NB4 (cell line): Measurements from ENCODE around the gene BMP7.

ENCODE experiments used
- DNase-seq: peaks from one replicate; pipeline ENCODE4 v3.0.0; 2010; ENCODE audit warnings: low read depth
- H3K4me3 ChIP-seq: one replicate; pipeline ENCODE4 v1.5.1; 2011; ENCODE audit warnings: mild to moderate bottlenecking, low read depth, low read length, moderate library complexity
- MYC ChIP-seq: IDR thresholded peaks from 2 replicates; pipeline ENCODE4 v1.6.1; 2011; ENCODE audit warnings: low read depth, low read length
- POLR2A ChIP-seq: IDR thresholded peaks from 2 replicates; pipeline ENCODE4 v1.6.1; 2011; ENCODE audit warnings: mild to moderate bottlenecking; ENCODE audit not compliant: insufficient read length; ENCODE audit errors: extremely low read depth
- TF ChIP-seq, protein P1 (sequence below): IDR thresholded peaks from 2 replicates; pipeline ENCODE4 v1.6.1; 2011; ENCODE audit warnings: low read depth, low read length
- TF ChIP-seq, protein P2 (sequence below): IDR thresholded peaks from one replicate; pipeline ENCODE4 v1.5.1; 2012; ENCODE audit warnings: low read depth, low read length

BMP7 gene

DNA sequence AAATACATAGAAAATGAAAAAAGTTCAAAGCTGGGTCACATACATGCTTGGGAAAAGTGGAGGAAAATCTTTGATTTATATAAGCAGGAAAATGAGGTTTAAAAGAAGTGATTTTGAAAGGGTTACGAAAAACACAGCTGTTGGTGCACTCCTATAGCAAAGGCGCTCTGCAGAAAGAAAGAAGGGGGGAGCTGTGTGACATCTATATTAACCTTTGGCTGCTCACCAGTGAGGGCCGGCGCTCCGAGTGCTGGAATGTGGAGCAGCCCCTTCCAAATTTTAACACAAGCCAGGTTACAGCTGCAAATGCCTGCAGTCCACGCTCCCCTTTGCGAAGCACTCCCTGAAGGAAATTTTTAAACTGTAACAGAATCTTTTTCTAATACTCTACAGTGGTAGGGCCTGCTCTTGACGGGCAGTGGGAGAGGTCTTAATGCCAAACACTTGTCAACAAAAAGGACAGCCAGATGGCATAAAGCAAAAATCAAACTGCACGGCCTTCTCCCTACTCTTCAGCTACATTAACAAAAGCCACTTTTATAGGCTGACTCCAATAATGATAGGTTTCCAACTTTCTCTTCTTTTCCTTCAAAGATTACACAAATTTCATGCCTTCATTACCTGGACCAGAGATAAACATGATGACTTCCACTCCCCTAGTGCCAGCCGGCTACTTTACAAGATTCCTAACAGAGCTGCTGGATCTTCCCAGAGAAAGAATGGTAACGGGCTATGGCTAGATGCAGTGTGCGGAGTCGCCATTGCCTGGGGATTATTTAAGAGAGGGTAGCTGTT, 4.8 kb downstream of the BMP7 start:
- TF ChIP-seq, protein P1, sequence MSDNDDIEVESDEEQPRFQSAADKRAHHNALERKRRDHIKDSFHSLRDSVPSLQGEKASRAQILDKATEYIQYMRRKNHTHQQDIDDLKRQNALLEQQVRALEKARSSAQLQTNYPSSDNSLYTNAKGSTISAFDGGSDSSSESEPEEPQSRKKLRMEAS, result no peak
- TF ChIP-seq, protein P2, sequence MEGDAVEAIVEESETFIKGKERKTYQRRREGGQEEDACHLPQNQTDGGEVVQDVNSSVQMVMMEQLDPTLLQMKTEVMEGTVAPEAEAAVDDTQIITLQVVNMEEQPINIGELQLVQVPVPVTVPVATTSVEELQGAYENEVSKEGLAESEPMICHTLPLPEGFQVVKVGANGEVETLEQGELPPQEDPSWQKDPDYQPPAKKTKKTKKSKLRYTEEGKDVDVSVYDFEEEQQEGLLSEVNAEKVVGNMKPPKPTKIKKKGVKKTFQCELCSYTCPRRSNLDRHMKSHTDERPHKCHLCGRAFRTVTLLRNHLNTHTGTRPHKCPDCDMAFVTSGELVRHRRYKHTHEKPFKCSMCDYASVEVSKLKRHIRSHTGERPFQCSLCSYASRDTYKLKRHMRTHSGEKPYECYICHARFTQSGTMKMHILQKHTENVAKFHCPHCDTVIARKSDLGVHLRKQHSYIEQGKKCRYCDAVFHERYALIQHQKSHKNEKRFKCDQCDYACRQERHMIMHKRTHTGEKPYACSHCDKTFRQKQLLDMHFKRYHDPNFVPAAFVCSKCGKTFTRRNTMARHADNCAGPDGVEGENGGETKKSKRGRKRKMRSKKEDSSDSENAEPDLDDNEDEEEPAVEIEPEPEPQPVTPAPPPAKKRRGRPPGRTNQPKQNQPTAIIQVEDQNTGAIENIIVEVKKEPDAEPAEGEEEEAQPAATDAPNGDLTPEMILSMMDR, result no peak
- TF ChIP-seq MYC, result no peak
- DNase-seq, result no peak
- H3K4me3 ChIP-seq, result no peak overlapping the region

DNA sequence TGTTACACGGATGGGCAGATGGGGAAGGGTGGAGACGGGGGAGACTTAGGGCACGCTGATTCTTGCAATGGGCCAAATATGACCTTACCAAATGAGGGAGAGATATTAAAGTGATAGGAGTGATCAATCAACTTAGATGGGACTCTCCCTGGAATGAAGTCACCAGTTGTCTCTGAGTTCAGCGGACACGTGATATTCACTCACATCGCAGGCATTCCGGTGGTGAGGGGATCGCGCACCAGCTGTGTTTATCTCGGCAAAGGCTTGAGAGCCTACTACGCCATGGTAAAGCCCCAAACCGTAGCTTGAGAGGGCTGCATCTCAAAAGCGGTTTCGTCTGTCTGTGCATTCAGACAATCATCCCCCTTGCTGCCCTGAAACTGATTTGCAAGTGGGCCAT, 5.5 kb downstream of the BMP7 start:
- no peak for DNase-seq
- TF ChIP-seq, protein P1, result no peak
- TF ChIP-seq MYC (no peak), POLR2A (no peak)
- TF ChIP-seq, protein P2, result no peak
- no peak overlapping the region for H3K4me3 ChIP-seq

DNA sequence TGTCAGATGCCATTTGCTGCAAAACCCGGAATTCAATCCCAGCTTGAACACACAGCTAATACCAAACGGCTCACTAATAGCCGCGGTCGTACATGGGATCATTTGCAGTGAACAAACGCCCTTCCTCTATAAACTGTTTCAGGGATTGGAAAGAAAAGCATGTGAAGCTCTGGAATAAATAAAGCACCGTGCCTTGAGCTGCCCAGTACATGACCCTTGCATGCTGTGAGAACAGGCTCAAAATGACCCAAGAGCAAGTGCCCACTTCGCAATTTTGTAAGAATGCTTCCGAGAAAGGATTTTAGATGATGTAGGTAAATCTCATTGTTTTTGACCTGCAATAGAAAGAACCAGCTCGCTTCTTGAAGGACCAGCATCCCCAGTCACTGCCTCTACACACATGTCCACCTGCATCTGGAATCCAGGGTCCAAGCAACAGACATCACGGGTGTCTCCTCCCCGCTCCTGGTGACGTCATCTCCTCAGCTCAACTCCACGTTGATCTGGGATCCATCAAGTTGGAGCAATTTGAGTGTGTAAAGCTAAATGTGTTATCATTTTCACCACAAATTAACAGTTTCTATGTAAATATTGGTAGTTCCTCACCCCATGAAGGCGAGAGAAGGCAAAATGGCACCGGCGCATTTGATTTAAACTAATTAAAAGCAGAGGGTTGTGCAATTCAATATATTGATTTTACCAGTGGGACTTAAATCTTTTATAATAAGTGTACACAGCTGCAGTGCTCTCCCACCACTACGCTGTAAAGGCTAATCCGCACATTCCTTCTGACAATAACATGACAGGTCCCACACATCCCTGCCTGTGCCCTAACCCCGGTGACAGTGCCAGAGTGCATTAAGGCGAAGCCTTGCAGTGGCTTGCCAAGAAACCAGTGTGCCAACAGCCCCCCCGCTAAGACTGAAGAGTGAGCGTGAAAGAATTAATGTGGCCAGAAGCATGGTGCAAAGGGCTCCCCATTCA, 6.2 kb downstream of the BMP7 start:
- TF ChIP-seq MYC, result no peak
- TF ChIP-seq, protein P1, result no peak
- TF ChIP-seq, protein P2, result no peak
- no peak for TF ChIP-seq POLR2A
- no peak for DNase-seq

DNA sequence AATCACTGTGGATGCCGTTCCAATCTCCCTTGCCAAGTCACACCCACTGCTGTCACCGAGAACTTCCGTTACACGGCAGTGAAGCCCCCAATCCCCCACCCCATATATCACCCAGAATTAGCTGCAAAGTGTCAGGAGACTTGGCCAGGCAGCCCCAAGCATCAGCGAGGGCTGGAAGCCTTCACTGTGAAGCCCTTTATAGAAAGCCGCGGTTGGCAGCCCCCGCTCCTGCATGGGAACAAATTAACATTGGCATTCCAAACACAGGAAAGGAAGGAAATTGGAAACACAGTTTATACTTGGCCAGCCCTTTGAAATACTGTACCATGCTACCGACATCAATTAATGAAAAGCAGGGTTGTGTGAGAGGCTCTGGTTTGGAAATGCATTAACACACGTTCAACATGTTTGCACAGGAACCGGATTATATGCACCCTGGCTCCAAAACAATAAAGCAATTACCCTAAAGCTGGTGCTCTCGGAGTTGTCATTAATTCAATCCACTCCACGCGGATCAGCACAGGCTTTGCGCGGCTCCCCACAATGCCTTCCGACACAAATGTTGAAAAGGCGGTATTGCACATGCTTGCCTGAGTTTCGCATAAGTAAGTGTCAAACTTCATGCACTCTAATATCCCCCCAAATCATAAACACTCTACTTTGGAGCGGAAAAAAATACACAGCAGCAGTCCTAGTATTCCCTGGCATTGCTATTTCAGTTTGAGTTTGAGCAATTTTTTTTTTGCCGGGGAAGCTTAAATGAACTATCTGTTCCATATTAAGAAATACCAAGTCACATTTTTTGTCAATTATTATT, 7.1 kb downstream of the BMP7 start:
- TF ChIP-seq POLR2A, result no peak
- no peak for TF ChIP-seq MYC
- TF ChIP-seq, protein P2, result no peak
- TF ChIP-seq, protein P1, result no peak
- no peak overlapping the region for H3K4me3 ChIP-seq
- no peak for DNase-seq

More for the DNA sequence above, 6.2 kb downstream of the BMP7 start:
- no peak overlapping the region for H3K4me3 ChIP-seq
